PC-9 (cell line): Measurements from ENCODE around the gene SYNRG. TPM values are rescaled to one million over a fixed set of nuclear protein-coding genes. Genes with fewer than 3 reads are reported as not detected.

ENCODE experiments used
- BruUV-seq: library from RNA; stranded (reverse); fragments of 400-500 nt; replicated peaks from 2 replicates; lab custom pipeline; 2021; lab: Mats Ljungman, UMichigan
- CTCF ChIA-PET: fragments of 300-600 bp; sonication (Branson Sonifier 250); formaldehyde crosslinking; loops from one replicate; lab custom pipeline; 2022; ENCODE audit warnings: antibody characterized with exemption; lab: Charles Lee
- POLR2A ChIA-PET: fragments of 300-600 bp; sonication (Branson Sonifier 250); formaldehyde crosslinking; loops from one replicate; lab custom pipeline; 2022; ENCODE audit warnings: antibody characterized with exemption; ENCODE audit not compliant: unreplicated experiment; lab: Charles Lee
- DNase-seq, 2 experiments: peaks; one replicate each; pipeline versions ENCODE4 v3.0.0 to v3.0.0-alpha.2; 2015 to 2022; ENCODE audit warnings: mixed read lengths in 1 of 2
- H2AFZ ChIP-seq: fragments of 200-600 bp; sonication (generic); 2 replicates; pipeline ENCODE4 v1.8.1; 2017; ENCODE audit warnings: antibody characterized with exemption
- H3F3A ChIP-seq: fragments of 200-600 bp; sonication (generic); 2 replicates; pipeline ENCODE4 v1.8.1; 2017; ENCODE audit warnings: antibody characterized with exemption, mild to moderate bottlenecking, low read depth; ENCODE audit not compliant: insufficient read depth
- H3K27ac ChIP-seq: fragments of 200-600 bp; sonication (generic); 2 replicates; pipeline ENCODE4 v1.6.1; 2016; ENCODE audit warnings: mixed run types
- H3K27me3 ChIP-seq: fragments of 200-600 bp; sonication (generic); 2 replicates; pipeline ENCODE4 v1.6.1; 2016; ENCODE audit warnings: low read depth, mixed run types; ENCODE audit not compliant: insufficient read depth
- H3K36me3 ChIP-seq: fragments of 200-600 bp; sonication (generic); 2 replicates; pipeline ENCODE4 v1.6.1; 2016; ENCODE audit warnings: low read depth, mixed run types
- H3K4me1 ChIP-seq: fragments of 200-600 bp; sonication (generic); replicated peaks from 2 replicates; pipeline ENCODE4 v1.6.1; 2016; ENCODE audit warnings: mixed run types; ENCODE audit not compliant: insufficient read depth
- H3K4me2 ChIP-seq: fragments of 200-600 bp; sonication (generic); 2 replicates; pipeline ENCODE4 v1.6.1; 2017; ENCODE audit warnings: mixed run types
- H3K4me3 ChIP-seq: fragments of 200-600 bp; sonication (generic); 2 replicates; pipeline ENCODE4 v1.6.1; 2016; ENCODE audit warnings: mixed run types
- H3K79me2 ChIP-seq: fragments of 200-600 bp; sonication (generic); 2 replicates; pipeline ENCODE4 v1.6.1; 2017; ENCODE audit warnings: low read depth, mixed run types
- H3K9me2 ChIP-seq: fragments of 200-600 bp; sonication (generic); 2 replicates; pipeline ENCODE4 v1.8.1; 2017; ENCODE audit warnings: mild to moderate bottlenecking; ENCODE audit not compliant: insufficient read depth
- H3K9me3 ChIP-seq: fragments of 200-600 bp; sonication (generic); 2 replicates; pipeline ENCODE4 v1.8.1; 2016; ENCODE audit warnings: low read depth; ENCODE audit not compliant: insufficient read depth
- H4K20me1 ChIP-seq: fragments of 200-600 bp; sonication (generic); 2 replicates; pipeline ENCODE4 v1.8.1; 2017; ENCODE audit not compliant: insufficient read depth
- CTCF ChIP-seq: fragments of 200-600 bp; sonication (generic); conservative IDR thresholded peaks from 2 replicates; pipeline ENCODE4 v1.6.1; 2017; ENCODE audit warnings: mixed run types, antibody characterized with exemption, mild to moderate bottlenecking, moderate library complexity
- EZH2 ChIP-seq: fragments of 200-600 bp; sonication (generic); IDR thresholded peaks from 2 replicates; pipeline ENCODE4 v1.8.0; 2017; ENCODE audit warnings: antibody characterized with exemption, low read depth
- intact Hi-C: fragments of 100-400 bp; cut with micrococcal nuclease; formaldehyde crosslinking; loops from one replicate; pipeline ENCODE4 v1.10.0; 2022; ENCODE audit not compliant: unreplicated experiment
- total RNA-seq: library from RNA; stranded (reverse); gene quantifications from 2 replicates; pipeline ENCODE4 v1.2.3, GENCODE V29; 2021

The SYNRG gene
- total RNA-seq, 1 experiment from 2014 or later = 28.9 TPM

GRCh38 chr17:37551788-37552187 lies 57.4 kb downstream of the SYNRG start:
- TF ChIP-seq EZH2 (no peak), CTCF (no peak)
- ChIA-PET CTCF (no interaction called here), POLR2A (no interaction called here)
- intact Hi-C loops = no loop called here
- Histone ChIP-seq H3F3A (no peaks in the 10 kb centered on the region), H3K27ac (no peak overlapping the region), H3K79me2 (no peaks in the 10 kb centered on the region), H3K9me3 (no peaks in the 10 kb centered on the region), H3K4me3 (no peak overlapping the region), H3K27me3 (no peaks in the 10 kb centered on the region), H3K9me2 (no peaks in the 10 kb centered on the region), H4K20me1 (no peaks in the 10 kb centered on the region), H3K36me3 (peaks cover 4% of the 10 kb centered on the region; the same call in 1 of the 2 replicates), H3K4me2 (no peak overlapping the region), H2AFZ (no peak overlapping the region), H3K4me1 (no peaks in the 10 kb centered on the region)
- no TSS peak for BruUV-seq
- no peak for DNase-seq

- intact Hi-C loops = no loop called here
- TF ChIP-seq EZH2 = no peak
- TF ChIP-seq CTCF = no peak
- POLR2A ChIA-PET = no interaction called here
- CTCF ChIA-PET = no interaction called here
- no peaks in the 10 kb centered on the region for H3K79me2 ChIP-seq
- BruUV-seq = no TSS peak
- H3K4me3 ChIP-seq = no peak overlapping the region
- H2AFZ ChIP-seq = no peak overlapping the region
- no peaks in the 10 kb centered on the region for H3K27me3 ChIP-seq
- H3K9me3 ChIP-seq = no peaks in the 10 kb centered on the region
- H3K4me1 ChIP-seq = no peaks in the 10 kb centered on the region
- no peaks in the 10 kb centered on the region for H3K9me2 ChIP-seq
- H4K20me1 ChIP-seq = no peaks in the 10 kb centered on the region
- DNase-seq = no peak
- H3K27ac ChIP-seq = no peak overlapping the region
- no peaks in the 10 kb centered on the region for H3F3A ChIP-seq
- peaks cover 4% of the 10 kb centered on the region; the same call in 1 of the 2 replicates for H3K36me3 ChIP-seq
- no peak overlapping the region for H3K4me2 ChIP-seq
These were observed 61.2 kb downstream of the SYNRG start for GRCh38 chr17:37547986-37548385.

- Histone ChIP-seq H3K36me3 (peaks cover 7% of the 10 kb centered on the region; the same call in 1 of the 2 replicates), H3K27me3 (no peaks in the 10 kb centered on the region), H4K20me1 (no peaks in the 10 kb centered on the region), H2AFZ (no peak overlapping the region), H3K9me3 (no peaks in the 10 kb centered on the region), H3K4me3 (no peak overlapping the region), H3K9me2 (no peaks in the 10 kb centered on the region), H3K27ac (no peak overlapping the region), H3K79me2 (no peaks in the 10 kb centered on the region), H3F3A (no peaks in the 10 kb centered on the region), H3K4me1 (peaks cover 6% of the 10 kb centered on the region; the same call in 1 of the 2 replicates), H3K4me2 (no peak overlapping the region)
- CTCF ChIA-PET = no interaction called here
- DNase-seq = no peak
- POLR2A ChIA-PET = no interaction called here
- BruUV-seq = no TSS peak
- intact Hi-C loops = no loop called here
- TF ChIP-seq CTCF (no peak), EZH2 (no peak)
These were observed 62.9 kb downstream of the SYNRG start for GRCh38 chr17:37546302-37546701.
